HG02973 (cell line): ENCODE results near the gene POT1.

Experiments
- ATAC-seq: cut with Tn5 transposase; IDR thresholded peaks from one replicate; pipeline ENCODE4 v1.9.1; 2021; ENCODE audit warnings: moderate library complexity; ENCODE audit not compliant: unreplicated experiment

POT1 gene

DNA sequence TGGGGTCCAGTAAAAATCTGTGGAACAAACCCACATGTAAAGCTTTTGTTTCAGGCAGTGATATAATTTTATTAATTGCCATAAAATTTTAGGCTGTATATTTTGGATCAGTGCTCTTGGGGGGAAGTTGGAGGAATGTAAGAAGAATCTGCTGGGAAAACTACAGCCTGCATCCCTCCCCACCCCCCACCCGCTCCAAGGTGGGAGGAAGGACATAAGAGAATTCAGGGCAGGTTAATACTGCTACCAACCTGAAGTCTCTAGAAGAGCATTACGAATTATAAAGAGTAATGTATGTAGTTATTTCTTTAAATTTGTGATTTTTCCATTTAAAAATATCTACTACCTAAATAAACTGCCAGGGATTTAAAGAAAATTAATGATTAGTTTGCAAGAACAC is 116.9 kb downstream of the POT1 start:
- ATAC-seq: no peak

DNA sequence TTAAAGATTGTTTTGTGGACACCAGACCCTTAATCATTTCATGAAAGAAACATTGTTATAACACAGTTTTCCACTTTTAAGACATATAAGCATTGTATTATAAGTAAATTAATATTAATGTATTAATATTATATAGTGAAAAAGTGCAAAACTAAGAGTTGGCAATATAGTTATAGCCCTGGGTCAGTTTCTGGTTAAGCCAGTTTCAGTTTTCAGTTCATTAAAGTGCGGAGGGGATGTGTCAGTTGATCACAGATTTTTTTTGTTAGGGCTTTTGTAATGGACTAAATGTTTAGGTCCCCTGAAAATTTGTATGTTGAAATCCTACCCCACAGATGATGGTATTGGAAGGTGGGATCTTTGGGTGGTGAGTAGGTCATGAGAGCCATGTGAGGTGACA is 118.3 kb downstream of the POT1 start:
- no peak for ATAC-seq

- no peak for ATAC-seq
Measured at GRCh38 chr7:124810605-124811004, 119.0 kb downstream of the POT1 start.

- ATAC-seq: no peak
Measured at GRCh38 chr7:124808206-124808605, 121.4 kb downstream of the POT1 start.

DNA sequence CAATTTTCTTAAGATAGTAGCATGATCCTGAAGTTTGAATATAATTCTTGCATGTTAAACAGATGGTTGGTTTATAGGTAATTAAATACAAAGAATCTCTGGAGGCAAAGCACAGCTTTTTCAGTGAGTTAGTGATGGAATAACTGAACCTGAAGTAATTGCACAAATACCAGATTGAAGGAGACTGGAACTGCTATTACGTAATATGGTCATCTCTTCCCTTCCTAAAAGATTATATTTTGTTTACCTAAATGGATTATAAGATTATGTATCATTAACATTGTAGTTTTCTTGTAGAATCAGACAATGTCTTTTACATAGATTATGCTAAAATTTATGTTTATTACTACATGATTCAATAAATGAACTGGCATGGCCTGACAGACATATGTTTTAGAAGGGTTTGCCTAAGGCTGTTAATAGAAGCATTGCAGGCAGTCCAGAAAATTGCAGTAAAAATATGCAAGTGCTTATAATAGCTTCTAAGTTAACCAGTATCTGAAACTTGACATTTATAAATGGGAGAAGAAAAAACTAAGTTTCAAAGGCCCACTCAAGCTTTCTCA is 128.2 kb downstream of the POT1 start:
- ATAC-seq: no peak

GRCh38 chr7:124800386-124800785 is 129.2 kb downstream of the POT1 start:
- ATAC-seq: no peak

GRCh38 chr7:124799448-124799847 is 130.2 kb downstream of the POT1 start:
- no peak for ATAC-seq

DNA sequence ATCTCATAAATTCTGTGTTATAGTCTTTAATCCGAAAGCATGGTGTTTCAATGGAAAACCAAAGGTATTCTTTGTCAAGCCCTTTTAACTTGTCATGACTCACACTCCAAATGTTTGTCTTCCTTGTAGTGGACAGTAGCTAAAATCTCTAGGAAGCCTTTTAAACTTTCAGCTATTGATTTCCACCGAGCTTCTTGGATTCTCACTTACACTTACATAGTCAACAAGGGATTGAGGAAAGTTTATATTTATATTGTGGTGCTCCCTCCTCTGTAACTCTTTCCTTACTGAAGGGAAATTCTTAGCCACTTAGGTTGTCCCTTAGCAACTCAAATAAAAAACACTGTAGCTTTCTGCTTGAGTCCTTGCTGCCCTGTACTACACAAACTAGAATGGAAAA is 132.9 kb downstream of the POT1 start:
- no peak for ATAC-seq

DNA sequence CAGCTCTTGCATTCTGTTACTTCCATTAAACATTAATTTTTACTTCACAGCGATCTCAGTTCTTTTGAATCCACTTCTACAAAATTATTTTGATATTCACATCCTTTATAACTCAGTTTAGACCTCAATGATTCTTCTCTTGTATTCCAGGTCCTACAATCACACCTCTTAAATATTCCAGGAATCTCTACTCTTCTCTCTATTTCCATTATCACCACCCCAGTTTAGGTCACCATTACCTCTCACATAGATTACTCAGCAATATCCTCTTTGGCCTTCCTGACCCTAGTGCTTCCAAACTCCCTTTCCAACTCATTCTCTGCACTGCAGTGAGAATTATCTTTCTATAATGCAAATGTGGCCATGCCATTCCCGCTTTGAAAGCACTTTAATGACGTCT is 136.9 kb downstream of the POT1 start:
- ATAC-seq: no peak

GRCh38 chr7:124792002-124792401 is 137.6 kb downstream of the POT1 start:
- ATAC-seq: no peak

GRCh38 chr7:124791426-124791825 is 138.2 kb downstream of the POT1 start:
- no peak for ATAC-seq

DNA sequence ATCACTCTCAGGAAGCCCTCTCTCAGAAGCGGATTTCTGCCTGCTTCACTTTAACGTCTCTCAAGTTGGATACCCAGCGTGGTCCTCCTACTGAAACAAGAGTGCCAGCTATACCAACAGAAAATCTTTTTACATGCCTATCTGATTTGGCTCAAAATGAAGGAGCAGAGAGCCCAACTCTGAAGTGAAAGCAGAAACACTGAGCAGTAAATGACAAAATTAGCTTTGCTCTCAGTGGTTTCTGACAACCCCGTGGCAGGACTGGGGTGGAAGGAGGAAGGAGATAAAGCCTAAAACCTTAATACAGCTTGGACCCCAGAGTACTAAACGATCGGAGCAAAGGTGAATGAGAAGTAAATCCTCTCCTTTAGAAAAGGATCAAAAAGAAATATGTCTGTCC is 139.0 kb downstream of the POT1 start:
- no peak for ATAC-seq

DNA sequence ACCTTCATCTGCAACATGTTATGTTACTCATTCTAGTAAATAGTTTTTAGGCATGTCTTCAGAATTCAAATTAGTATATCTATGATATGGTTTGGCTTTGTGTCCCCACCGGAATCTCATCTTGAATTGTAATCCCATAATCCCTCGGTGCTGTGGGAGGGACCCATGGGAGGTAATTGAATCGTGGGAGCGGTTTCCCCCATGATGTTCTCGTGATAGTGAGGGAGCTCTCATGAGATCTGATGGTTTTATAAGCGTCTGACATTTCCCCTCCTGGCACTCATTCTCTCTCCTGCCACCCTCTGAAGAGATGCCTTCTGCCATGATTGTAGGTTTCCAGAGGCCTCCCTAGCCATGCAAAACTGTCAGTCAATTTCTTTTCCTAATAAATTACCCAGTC is 143.6 kb downstream of the POT1 start:
- ATAC-seq: no peak

- peak; percentile 93 for ATAC-seq
Measured at GRCh38 chr7:124784879-124785818, 144.5 kb downstream of the POT1 start.

- no peak for ATAC-seq
Measured at GRCh38 chr7:124783271-124783670, 146.4 kb downstream of the POT1 start.

GRCh38 chr7:124781907-124782734 is 147.5 kb downstream of the POT1 start:
- no peak for ATAC-seq

DNA sequence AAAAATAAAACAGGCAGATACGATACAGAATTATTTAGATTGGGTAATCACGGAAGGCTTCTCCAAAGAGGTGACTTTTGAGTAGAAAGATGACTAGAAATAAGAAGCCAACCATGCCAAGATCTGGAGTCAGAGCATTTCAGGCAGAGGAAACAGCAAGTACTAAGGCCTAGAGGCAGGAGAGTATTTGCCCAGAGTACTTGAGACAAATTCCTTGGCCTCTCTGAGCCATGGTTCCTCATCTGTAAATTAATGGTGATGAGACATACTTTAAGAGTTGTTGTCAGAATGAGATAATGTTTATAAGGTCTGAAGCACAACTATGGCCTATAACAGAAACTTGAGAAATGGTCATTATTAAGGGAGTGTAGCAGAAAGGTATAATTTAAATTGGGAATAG is 148.2 kb downstream of the POT1 start:
- ATAC-seq: no peak

DNA sequence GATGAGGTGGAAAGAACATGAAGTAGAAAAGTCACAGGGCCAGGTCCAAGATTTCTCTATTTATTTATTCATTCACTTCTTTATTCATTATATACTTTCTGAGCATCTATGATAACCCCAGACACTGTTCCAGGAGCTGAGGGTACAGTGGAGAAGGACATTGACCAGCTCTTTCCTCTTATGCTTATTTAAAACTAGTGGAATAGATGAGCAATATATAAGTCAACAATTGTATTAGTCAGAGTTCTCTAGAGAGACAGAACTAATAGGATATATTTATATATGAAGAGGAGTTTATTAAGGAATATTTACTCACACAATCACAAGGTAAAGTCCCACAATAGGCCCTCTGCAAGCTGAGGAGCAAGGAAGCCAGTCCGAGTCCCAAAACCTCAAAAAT is 149.0 kb downstream of the POT1 start:
- ATAC-seq: no peak

DNA sequence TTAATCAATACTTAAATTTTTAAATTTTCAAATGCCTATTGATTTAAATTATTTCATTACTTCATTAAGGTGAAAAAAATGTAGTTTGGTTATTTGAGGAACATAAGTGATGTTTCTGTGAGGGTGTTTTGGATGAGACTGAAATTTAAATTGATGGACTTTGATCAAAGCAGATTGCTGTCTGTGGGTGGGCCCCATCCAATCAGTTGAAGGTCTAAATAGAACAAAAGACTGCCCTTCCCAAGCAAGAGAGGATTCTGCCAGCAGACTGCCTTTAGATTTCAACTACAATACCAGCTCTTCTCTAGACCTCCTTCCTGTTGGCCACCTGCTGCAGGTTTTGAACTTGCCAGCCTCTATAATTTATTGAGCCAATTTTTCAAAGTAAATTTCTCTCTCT is 149.6 kb downstream of the POT1 start:
- ATAC-seq: no peak

GRCh38 chr7:124779620-124780019 is 150.0 kb downstream of the POT1 start:
- no peak for ATAC-seq

- ATAC-seq: no peak
Measured at GRCh38 chr7:124779194-124779593, 150.4 kb downstream of the POT1 start.

- no peak for ATAC-seq
Measured at GRCh38 chr7:124777268-124777667, 152.4 kb downstream of the POT1 start.
